Measurements from ENCODE around the gene SCGN.

DNA sequence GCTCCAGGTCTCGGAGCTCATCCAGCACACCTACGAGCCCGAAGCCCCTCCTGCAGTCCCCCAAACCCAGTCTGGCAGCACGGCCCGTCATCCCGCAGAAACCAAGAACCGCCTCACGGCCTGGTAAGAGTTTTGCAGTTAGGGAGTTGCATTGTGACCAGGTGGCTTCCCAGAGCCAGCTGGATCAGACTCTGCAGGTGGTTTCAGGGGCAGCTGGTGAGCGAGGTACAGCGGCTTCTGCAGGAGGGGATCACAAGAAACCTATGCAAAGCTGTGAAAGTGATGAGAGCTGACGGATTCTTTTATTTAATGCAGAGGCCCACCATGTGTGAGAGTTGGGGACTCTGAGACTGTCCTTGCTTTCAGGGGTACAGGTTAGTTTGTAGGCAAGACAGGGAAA is 45.9 kb upstream of the SCGN start:
- TF ChIP-seq POLR2A (IDR thresholded peaks at IDR 0.05; ENCODE audit: low read length) = no peak
- no peak for TF ChIP-seq GATA1 (IDR thresholded peaks at IDR 0.05; ENCODE audit: low read depth, low read length)
